Stimulated activated CD4-positive, alpha-beta T cell treated with anti-CD3 and anti-CD28 coated beads, Interleukin-1b, Interleukin-23, amount 100 ng/mL, for 4 hours (primary cell): ENCODE results near the gene SUSD6.
"Not testable (repeated sequence)": the region's sequence is repeated elsewhere in the genome, so short reads cannot be mapped to it uniquely, and the experiment has no call there.

ENCODE experiments used
- DNase-seq, 2 donors: peaks; one replicate each; pipeline ENCODE4 v3.0.0-alpha.2; 2020; ENCODE audit warnings: low read depth in 2 of 2

The SUSD6 gene

GRCh38 chr14:69591317-69591716 lies 20.1 kb upstream of the SUSD6 start:
- DNase-seq: no peak

GRCh38 chr14:69593018-69593677 lies 18.2 kb upstream of the SUSD6 start:
- no peak for DNase-seq

- no peak for DNase-seq
Observed at GRCh38 chr14:69594846-69595245, 16.6 kb upstream of the SUSD6 start.

GRCh38 chr14:69595336-69595735 lies 16.1 kb upstream of the SUSD6 start:
- no peak for DNase-seq

- DNase-seq: not testable (repeated sequence)
Observed at GRCh38 chr14:69599431-69599830, 12.0 kb upstream of the SUSD6 start.

- no peak for DNase-seq
Observed at GRCh38 chr14:69600304-69600891, 11.0 kb upstream of the SUSD6 start.

GRCh38 chr14:69605738-69606137 lies 5.7 kb upstream of the SUSD6 start:
- DNase-seq: no peak

- no peak for DNase-seq
Observed at GRCh38 chr14:69606258-69607184, 4.9 kb upstream of the SUSD6 start.

- no peak for DNase-seq
Observed at GRCh38 chr14:69610020-69610873, 1.1 kb upstream of the SUSD6 start.

- no peak for DNase-seq
Observed at GRCh38 chr14:69610874-69611171, 573 bp upstream of the SUSD6 start.

GRCh38 chr14:69612014-69612782 lies 802 bp downstream of the SUSD6 start:
- no peak for DNase-seq

- DNase-seq: no peak
Observed at GRCh38 chr14:69612783-69613130, 1.4 kb downstream of the SUSD6 start.

- no peak for DNase-seq
Observed at GRCh38 chr14:69613312-69614073, 2.1 kb downstream of the SUSD6 start.

GRCh38 chr14:69614592-69614991 lies 3.2 kb downstream of the SUSD6 start:
- DNase-seq: no peak

GRCh38 chr14:69615121-69615495 lies 3.7 kb downstream of the SUSD6 start:
- no peak for DNase-seq

- DNase-seq: no peak
Observed at GRCh38 chr14:69615496-69616407, 4.4 kb downstream of the SUSD6 start.

- no peak for DNase-seq
Observed at GRCh38 chr14:69616408-69616773, 5.0 kb downstream of the SUSD6 start.

GRCh38 chr14:69617796-69618195 lies 6.4 kb downstream of the SUSD6 start:
- DNase-seq: no peak

GRCh38 chr14:69619012-69619411 lies 7.6 kb downstream of the SUSD6 start:
- DNase-seq: no peak

- DNase-seq: no peak
Observed at GRCh38 chr14:69620211-69620611, 8.8 kb downstream of the SUSD6 start.
